Transverse colon (tissue), 4 donors: Measurements from ENCODE around the gene RALGPS2. TPM values are rescaled to one million over a fixed set of nuclear protein-coding genes. Genes with fewer than 3 reads are reported as not detected.

Source experiments
- DNase-seq: peaks from one replicate; pipeline ENCODE4 v3.0.0-alpha.2; 2019
- H3K27ac ChIP-seq, 4 donors: fragments of 200-600 bp; sonication (generic); 2 replicates each; pipeline ENCODE4 v1.5.1; 2016 to 2018; ENCODE audit warnings: inconsistent platforms in 4 of 4
- H3K27me3 ChIP-seq: fragments of 200-600 bp; sonication (generic); 2 replicates; pipeline ENCODE4 v1.5.1; 2017; ENCODE audit warnings: inconsistent platforms
- H3K36me3 ChIP-seq, 4 donors: fragments of 200-600 bp; sonication (generic); 2 replicates each; pipeline ENCODE4 v1.5.1; 2017 to 2019; ENCODE audit warnings: inconsistent platforms in 4 of 4
- H3K4me1 ChIP-seq, 4 donors: fragments of 200-600 bp; sonication (generic); 2 replicates each; pipeline ENCODE4 v1.5.1; 2017 to 2020; ENCODE audit warnings: inconsistent platforms in 4 of 4
- H3K4me3 ChIP-seq, 4 donors: fragments of 200-600 bp; sonication (generic); 1 replicate in 1 of 4; 2 replicates in 3 of 4; pipeline versions ENCODE4 v1.5.1 to v1.6.1; 2017 to 2019; ENCODE audit warnings: inconsistent platforms in 4 of 4
- H3K9me3 ChIP-seq, 2 donors: fragments of 200-600 bp; sonication (generic); 2 replicates each; pipeline ENCODE4 v1.5.1; 2017 to 2019; ENCODE audit warnings: inconsistent platforms in 2 of 2
- CTCF ChIP-seq, 5 experiments: fragments of 200-600 bp in 3 of 5; fragments of 450-650 bp in 2 of 5; sonication (generic) in 3 of 5; IDR thresholded peaks; 1 replicate in 2 of 5; 2 replicates in 3 of 5; pipeline ENCODE4 v1.5.1; 2016 to 2017; ENCODE audit warnings: antibody characterized with exemption in 5 of 5, inconsistent platforms in 3 of 5, mild to moderate bottlenecking in 2 of 5, moderate library complexity in 1 of 5
- EP300 ChIP-seq: sonication (generic); formaldehyde crosslinking; IDR thresholded peaks from one replicate; pipeline ENCODE4 v1.6.1; 2017; ENCODE audit warnings: antibody characterized with exemption, low read depth
- POLR2A ChIP-seq: fragments of 450-650 bp; IDR thresholded peaks from one replicate; pipeline ENCODE4 v1.6.1; 2016; ENCODE audit warnings: antibody characterized with exemption, mild to moderate bottlenecking, moderate library complexity
- POLR2AphosphoS5 ChIP-seq, 3 donors: sonication (generic); formaldehyde crosslinking; IDR thresholded peaks; one replicate each; pipeline ENCODE4 v1.6.1; 2016; ENCODE audit warnings: antibody characterized with exemption in 3 of 3
- WGBS, 2 donors: methylation state at CpG; one replicate each; pipeline ENCODE4 v1.1.5; 2018; ENCODE audit warnings: low coverage in 1 of 2; 5-methylcytosine and 5-hydroxymethylcytosine counted together
- in situ Hi-C, 4 donors: fragments of 200-750 bp; cut with MboI; loops; one replicate each; pipeline versions ENCODE4 v1.15.0 to v1.15.1; 2017; ENCODE audit warnings: low sequenced_read_pairs in 3 of 4, low pct_ligation_motif_present in 1 of 4, low pct_unique_long_range_greater_than_20kb in 1 of 4
- intact Hi-C: fragments of 100-400 bp; cut with DNase I; formaldehyde crosslinking; loops from one replicate; pipeline ENCODE4 v1.15.1; 2023; ENCODE audit warnings: low total_unique reads
- small RNA-seq, 4 donors: library from RNA; depleted of rRNA; stranded (forward); fragments of <200 nt; gene quantifications; one replicate each; pipeline ENCODE3, GENCODE V24; 2016
- total RNA-seq, 4 donors: library from RNA; depleted of rRNA; stranded (reverse); fragments of >200 nt; gene quantifications; one replicate each; pipeline ENCODE4 v1.1.0, GENCODE V29; 2016

RALGPS2 gene
- total RNA-seq, 4 donors from 2014 or later = 21.5 to 50.8 (median 34.0) TPM

- H3K9me3 ChIP-seq = no peaks in the 10 kb centered on the region
- TF ChIP-seq CTCF (IDR thresholded peaks at IDR 0.05) (no peak), POLR2A (no peak), EP300 (no peak), POLR2AphosphoS5 (IDR thresholded peaks at IDR 0.05) (no peak)
- peaks cover 0 to 4% (median 0%) of the 10 kb centered on the region in 4 donors for H3K4me1 ChIP-seq
- in situ Hi-C loops = no loop called here
- H3K36me3 ChIP-seq = no peaks in the 10 kb centered on the region
- WGBS, 2 donors = 90% methylated on average over 9 of the region's 9 CpGs; no CpG with 5 or more reads in 1 of the 2 donors
- no peaks in the 10 kb centered on the region for H3K27me3 ChIP-seq
- H3K27ac ChIP-seq = no peak overlapping the region
- no peak overlapping the region for H3K4me3 ChIP-seq
- intact Hi-C loops = no loop called here
- DNase-seq = no peak
Observed at GRCh38 chr1:178969226-178969987, 244.4 kb downstream of the RALGPS2 start.

GRCh38 chr1:178970184-178970583 lies 245.1 kb downstream of the RALGPS2 start:
- no peaks in the 10 kb centered on the region for H3K27me3 ChIP-seq
- H3K9me3 ChIP-seq = no peaks in the 10 kb centered on the region
- no peak for TF ChIP-seq POLR2AphosphoS5 (IDR thresholded peaks at IDR 0.05)
- no peak for TF ChIP-seq CTCF (IDR thresholded peaks at IDR 0.05)
- no peak for TF ChIP-seq POLR2A
- no peak for TF ChIP-seq EP300
- no peak for DNase-seq
- peaks cover 0 to 4% (median 0%) of the 10 kb centered on the region in 4 donors for H3K4me1 ChIP-seq
- H3K27ac ChIP-seq = no peak overlapping the region
- intact Hi-C loops (no loop called here), in situ Hi-C loops (no loop called here)
- H3K4me3 ChIP-seq = no peak overlapping the region
- WGBS, 2 donors = 94% methylated on average over 5 of the region's 5 CpGs; no CpG with 5 or more reads in 1 of the 2 donors
- H3K36me3 ChIP-seq = no peaks in the 10 kb centered on the region

Small RNA genes lying within 50 kb of the gene (small RNA-seq; reads per million reads assigned to genes)
- gene MIR4424 = 0.12 to 0.55 (median 0.23) reads per million in 4 donors
- gene RF00092 = 0 reads per million in 4 donors

Other genes with a start within 250 kb of the RALGPS2 start
- gene CLEC20A, start 228.3 kb upstream of the RALGPS2 start, total RNA-seq = not detected
- not detected for gene TEX35, start 212.1 kb upstream of the RALGPS2 start, total RNA-seq
- 10 to 100 TPM; 10.8 to 29.2 (median 18.0) TPM for gene ANGPTL1, start 145.8 kb downstream of the RALGPS2 start, total RNA-seq